HCT116 (cell line): ENCODE measurements around the gene MRTFB. TPM values are rescaled to one million over a fixed set of nuclear protein-coding genes. Genes with fewer than 3 reads are reported as not detected.

ENCODE experiments used
- ATAC-seq: fragments of 200-7000 bp; cut with Tn5 transposase; 2 replicates; pipeline ENCODE4 v1.9.1; 2020; ENCODE audit warnings: mild to moderate bottlenecking, moderate library complexity
- BruUV-seq: library from RNA; stranded (reverse); fragments of 400-500 nt; replicated peaks from 2 replicates; lab custom pipeline; 2021; lab: Mats Ljungman, UMichigan
- CTCF ChIA-PET: fragments of 300-600 bp; sonication (Branson Sonifier 250); formaldehyde crosslinking; loops from one replicate; lab custom pipeline; 2021; ENCODE audit warnings: antibody characterized with exemption; lab: Charles Lee
- POLR2A ChIA-PET: fragments of 300-600, 350-600 bp; sonication (Branson Sonifier 250); formaldehyde crosslinking; loops from one replicate; lab custom pipeline; 2021; ENCODE audit warnings: antibody characterized with exemption; lab: Charles Lee
- RAD21 ChIA-PET, 2 experiments: fragments of 300-600 bp; sonication (Branson Sonifier 250); formaldehyde crosslinking; loops; one replicate each; lab custom pipeline; 2023; ENCODE audit warnings: low total read pairs in 2 of 2; ENCODE audit not compliant: uncharacterized antibody in 2 of 2, unreplicated experiment in 2 of 2, low non-redundant PET in 1 of 2; lab: Charles Lee
- DNase-seq: peaks from one replicate; pipeline ENCODE4 v3.0.0-alpha.2; 2010; ENCODE audit warnings: low read depth, low spot score
- H2AFZ ChIP-seq: fragments of 200-600 bp; shearing (Covaris generic), sonication (generic); 2 replicates; pipeline ENCODE4 v1.6.1; 2017; ENCODE audit warnings: low read depth, mixed run types, mixed read lengths, antibody characterized with exemption, low read length; ENCODE audit not compliant: poor library complexity, severe bottlenecking
- H3K27ac ChIP-seq: 2 replicates; pipeline ENCODE4 v1.5.1; 2012; ENCODE audit warnings: low read depth, low read length
- H3K27me3 ChIP-seq: fragments of 200-600 bp; sonication (generic); 2 replicates; pipeline ENCODE4 v1.6.1; 2016; ENCODE audit warnings: mixed run types, low read length, mixed read lengths; ENCODE audit not compliant: insufficient read depth
- H3K36me3 ChIP-seq, 2 experiments: fragments of 200-500 bp in 1 of 2; fragments of 200-600 bp in 1 of 2; sonication (Bioruptor generic) in 1 of 2; sonication (generic) in 1 of 2; 2 replicates each; pipeline versions ENCODE4 v1.5.1 to v1.6.1; 2014 to 2016; ENCODE audit warnings: low read length in 2 of 2, inconsistent platforms in 1 of 2, mixed read lengths in 1 of 2, mixed run types in 1 of 2; ENCODE audit not compliant: insufficient read depth in 2 of 2, control insufficient read depth in 1 of 2
- H3K4me1 ChIP-seq, 2 experiments: fragments of 200-600 bp in 1 of 2; sonication (generic) in 1 of 2; 2 replicates each; pipeline versions ENCODE4 v1.5.1 to v1.6.1; 2012 to 2017; ENCODE audit warnings: low read length in 2 of 2, inconsistent platforms in 1 of 2, mild to moderate bottlenecking in 1 of 2, mixed read lengths in 1 of 2, mixed run types in 1 of 2, moderate library complexity in 1 of 2; ENCODE audit not compliant: insufficient read depth in 2 of 2, control insufficient read depth in 1 of 2
- H3K4me2 ChIP-seq: fragments of 200-600 bp; sonication (generic); 2 replicates; pipeline ENCODE4 v1.6.1; 2017; ENCODE audit warnings: mixed run types, low read length, mixed read lengths
- H3K4me3 ChIP-seq, 2 experiments: fragments of 200-600 bp in 1 of 2; sonication (generic) in 1 of 2; replicated peaks in 1 of 2; 2 replicates each; pipeline ENCODE4 v1.5.1; 2011 to 2016; ENCODE audit warnings: low read length in 2 of 2, control low read depth in 1 of 2, low read depth in 1 of 2, mild to moderate bottlenecking in 1 of 2, mixed read lengths in 1 of 2, mixed run types in 1 of 2
- H3K79me2 ChIP-seq: fragments of 200-600 bp; sonication (generic); 2 replicates; pipeline ENCODE4 v1.6.1; 2017; ENCODE audit warnings: mild to moderate bottlenecking, mixed run types, low read length, moderate library complexity, mixed read lengths; ENCODE audit not compliant: insufficient read depth
- H3K9ac ChIP-seq: fragments of 200-600 bp; sonication (generic); 2 replicates; pipeline ENCODE4 v1.6.1; 2016; ENCODE audit warnings: low read length, mixed read lengths
- H3K9me2 ChIP-seq: fragments of 200-600 bp; sonication (generic), shearing (Covaris generic); 2 replicates; pipeline ENCODE4 v1.6.1; 2017; ENCODE audit warnings: mixed run types, mild to moderate bottlenecking, moderate library complexity; ENCODE audit not compliant: insufficient read depth
- H3K9me3 ChIP-seq, 2 experiments: fragments of 200-500 bp in 1 of 2; fragments of 200-600 bp in 1 of 2; sonication (Bioruptor generic) in 1 of 2; sonication (generic) in 1 of 2; 2 replicates each; pipeline ENCODE4 v1.6.1; 2014 to 2017; ENCODE audit warnings: low read length in 2 of 2, mixed read lengths in 2 of 2, inconsistent platforms in 1 of 2, low read depth in 1 of 2, mild to moderate bottlenecking in 1 of 2, mixed run types in 1 of 2, moderate library complexity in 1 of 2; ENCODE audit not compliant: control insufficient read depth in 1 of 2, insufficient read depth in 1 of 2
- H4K20me1 ChIP-seq: fragments of 200-600 bp; sonication (generic), shearing (Covaris generic); 2 replicates; pipeline ENCODE4 v1.6.1; 2017; ENCODE audit warnings: mixed run types, mild to moderate bottlenecking, moderate library complexity; ENCODE audit not compliant: insufficient read depth
- ATF3 ChIP-seq: IDR thresholded peaks from 2 replicates; pipeline ENCODE4 v1.6.1; 2012
- CBX3 ChIP-seq: IDR thresholded peaks from 2 replicates; pipeline ENCODE4 v1.6.1; 2012; ENCODE audit warnings: low read depth
- CTCF ChIP-seq, 3 experiments: fragments of 200-600 bp in 1 of 3; sonication (generic) in 1 of 3; IDR thresholded peaks in 2 of 3; conservative IDR thresholded peaks in 1 of 3; 2 replicates each; pipeline ENCODE4 v1.5.1; 2012 to 2017; ENCODE audit warnings: low read depth in 2 of 3, low read length in 2 of 3, antibody characterized with exemption in 1 of 3, borderline replicate concordance in 1 of 3, control low read depth in 1 of 3, mild to moderate bottlenecking in 1 of 3, mixed read lengths in 1 of 3, mixed run types in 1 of 3, moderate library complexity in 1 of 3; ENCODE audit not compliant: insufficient read depth in 1 of 3
- EGR1 ChIP-seq: IDR thresholded peaks from 2 replicates; pipeline ENCODE4 v1.6.1; 2012; ENCODE audit warnings: low read depth
- ELF1 ChIP-seq: IDR thresholded peaks from 2 replicates; pipeline ENCODE4 v1.6.1; 2012; ENCODE audit warnings: low read depth, borderline replicate concordance
- EZH2phosphoT487 ChIP-seq: fragments of 200-600 bp; IDR thresholded peaks from 2 replicates; pipeline ENCODE4 v1.6.1; 2018; ENCODE audit warnings: antibody characterized with exemption, borderline replicate concordance
- RAD21 ChIP-seq: IDR thresholded peaks from 2 replicates; pipeline ENCODE4 v1.6.1; 2012; ENCODE audit warnings: low read depth, mild to moderate bottlenecking
- SIN3A ChIP-seq: IDR thresholded peaks from 2 replicates; pipeline ENCODE4 v1.6.1; 2012; ENCODE audit warnings: low read depth
- SRF ChIP-seq: IDR thresholded peaks from 2 replicates; pipeline ENCODE4 v1.6.1; 2012; ENCODE audit warnings: low read depth
- TCF7L2 ChIP-seq: IDR thresholded peaks from 2 replicates; pipeline ENCODE4 v1.7.0; 2011; ENCODE audit warnings: borderline replicate concordance, inconsistent platforms; ENCODE audit not compliant: insufficient read depth, insufficient read length; ENCODE audit errors: extremely low read depth
- YY1 ChIP-seq: IDR thresholded peaks from 2 replicates; pipeline ENCODE4 v1.6.1; 2011; ENCODE audit warnings: low read length, low read depth, moderate library complexity, mild to moderate bottlenecking; ENCODE audit not compliant: insufficient replicate concordance; ENCODE audit errors: extremely low read depth
- ZNF274 ChIP-seq: fragments of 200-500 bp; sonication (Bioruptor generic); IDR thresholded peaks from 2 replicates; pipeline ENCODE4 v1.6.1; 2014; ENCODE audit warnings: mild to moderate bottlenecking, low read depth, low read length, inconsistent platforms
- intact Hi-C: fragments of 100-400 bp; cut with micrococcal nuclease; formaldehyde crosslinking; loops from 2 replicates; pipeline ENCODE4 v1.10.0; 2022
- total RNA-seq: library from RNA; stranded (reverse); gene quantifications from one replicate; pipeline ENCODE4 v1.2.1, GENCODE V29; 2021; ENCODE audit not compliant: unreplicated experiment
- TF ChIP-seq, protein P1 (sequence below): IDR thresholded peaks from 2 replicates; pipeline ENCODE4 v1.6.1; 2011; ENCODE audit warnings: mild to moderate bottlenecking, low read length, moderate library complexity; ENCODE audit not compliant: insufficient replicate concordance; ENCODE audit errors: extremely low read depth

MRTFB gene
- total RNA-seq, 1 experiment from 2014 or later, result 39.0 TPM

- CTCF ChIA-PET, result interaction anchor here (1.0 to 1.9 kb wide), 6 partner anchors 10 to 267 kb away, joined by 3 to 9 read pairs (median 3); partner anchors contain the start of gene ERCC4
- DNase-seq, result no peak
- POLR2A ChIA-PET, result no interaction called here
Observed at GRCh38 chr16:14186007-14186794, 115.1 kb downstream of the MRTFB start.

More at GRCh38 chr16:14186007-14186794, 115.1 kb downstream of the MRTFB start:
- Histone ChIP-seq H3K4me3 (no peak overlapping the region), H3K9me2 (no peaks in the 10 kb centered on the region), H3K9ac (no peak overlapping the region), H3K36me3 (no peaks in the 10 kb centered on the region), H2AFZ (no peak overlapping the region), H3K79me2 (no peaks in the 10 kb centered on the region), H3K4me1 (no peaks in the 10 kb centered on the region), H3K27me3 (no peaks in the 10 kb centered on the region), H3K4me2 (no peak overlapping the region), H3K9me3 (no peaks in the 10 kb centered on the region), H4K20me1 (no peaks in the 10 kb centered on the region), H3K27ac (no peak overlapping the region)
- no TSS peak for BruUV-seq
- intact Hi-C loops, result no loop called here
- RAD21 ChIA-PET, result no interaction called here
- peak; percentile 47; the same call in 1 of the 2 replicates for ATAC-seq
- TF ChIP-seq RAD21, result peak; percentile 19; the same call in 1 of the 2 replicates
- no peak for TF ChIP-seq CBX3
- TF ChIP-seq EZH2phosphoT487, result no peak
- TF ChIP-seq TCF7L2, result no peak
- no peak for TF ChIP-seq ELF1
- no peak for TF ChIP-seq SIN3A
- peak in 2 of 3 experiments; percentile 44 to 56; a peak in 4 of 6 replicates for TF ChIP-seq CTCF (IDR thresholded peaks at IDR 0.05 in 2 of 3, conservative IDR thresholded peaks at IDR 0.05 in 1 of 3; ENCODE audit: borderline replicate concordance in 1 of 3, insufficient read depth in 1 of 3, low read depth in 2 of 3, low read length in 2 of 3)
- no peak for TF ChIP-seq ATF3
- no peak for TF ChIP-seq YY1
- no peak for TF ChIP-seq ZNF274
- no peak for TF ChIP-seq EGR1
- TF ChIP-seq, protein P1, sequence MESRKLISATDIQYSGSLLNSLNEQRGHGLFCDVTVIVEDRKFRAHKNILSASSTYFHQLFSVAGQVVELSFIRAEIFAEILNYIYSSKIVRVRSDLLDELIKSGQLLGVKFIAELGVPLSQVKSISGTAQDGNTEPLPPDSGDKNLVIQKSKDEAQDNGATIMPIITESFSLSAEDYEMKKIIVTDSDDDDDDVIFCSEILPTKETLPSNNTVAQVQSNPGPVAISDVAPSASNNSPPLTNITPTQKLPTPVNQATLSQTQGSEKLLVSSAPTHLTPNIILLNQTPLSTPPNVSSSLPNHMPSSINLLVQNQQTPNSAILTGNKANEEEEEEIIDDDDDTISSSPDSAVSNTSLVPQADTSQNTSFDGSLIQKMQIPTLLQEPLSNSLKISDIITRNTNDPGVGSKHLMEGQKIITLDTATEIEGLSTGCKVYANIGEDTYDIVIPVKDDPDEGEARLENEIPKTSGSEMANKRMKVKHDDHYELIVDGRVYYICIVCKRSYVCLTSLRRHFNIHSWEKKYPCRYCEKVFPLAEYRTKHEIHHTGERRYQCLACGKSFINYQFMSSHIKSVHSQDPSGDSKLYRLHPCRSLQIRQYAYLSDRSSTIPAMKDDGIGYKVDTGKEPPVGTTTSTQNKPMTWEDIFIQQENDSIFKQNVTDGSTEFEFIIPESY, result no peak
- no peak for TF ChIP-seq SRF
